SK-N-MC (cell line): ENCODE results near the gene MED27.

ENCODE experiments used
- EZH2 ChIP-seq: fragments of 200-600 bp; sonication (generic); IDR thresholded peaks from one replicate; pipeline ENCODE4 v1.6.1; 2017; ENCODE audit warnings: antibody characterized with exemption
- POLR2AphosphoS5 ChIP-seq: IDR thresholded peaks from 2 replicates; pipeline ENCODE4 v1.6.1; 2012; ENCODE audit warnings: mild to moderate bottlenecking, low read depth, low read length, borderline replicate concordance

- no peak for TF ChIP-seq POLR2AphosphoS5
- no peak for TF ChIP-seq EZH2
These were observed 242.9 kb downstream of the MED27 start for GRCh38 chr9:131836607-131837315.
